Subcutaneous preadipocyte (primary cell): ENCODE measurements around the gene ADAM19. TPM values are rescaled to one million over a fixed set of nuclear protein-coding genes. Genes with fewer than 3 reads are reported as not detected.

Source experiments
- small RNA-seq: library from RNA; depleted of rRNA; stranded (forward); fragments of <200 nt; gene quantifications from one replicate; pipeline ENCODE3, GENCODE V24; 2012
- total RNA-seq: library from RNA; depleted of rRNA; stranded (reverse); fragments of >200 nt; gene quantifications from 2 replicates; pipeline ENCODE4 v1.2.3, GENCODE V29; 2012

Gene ADAM19, protein sequence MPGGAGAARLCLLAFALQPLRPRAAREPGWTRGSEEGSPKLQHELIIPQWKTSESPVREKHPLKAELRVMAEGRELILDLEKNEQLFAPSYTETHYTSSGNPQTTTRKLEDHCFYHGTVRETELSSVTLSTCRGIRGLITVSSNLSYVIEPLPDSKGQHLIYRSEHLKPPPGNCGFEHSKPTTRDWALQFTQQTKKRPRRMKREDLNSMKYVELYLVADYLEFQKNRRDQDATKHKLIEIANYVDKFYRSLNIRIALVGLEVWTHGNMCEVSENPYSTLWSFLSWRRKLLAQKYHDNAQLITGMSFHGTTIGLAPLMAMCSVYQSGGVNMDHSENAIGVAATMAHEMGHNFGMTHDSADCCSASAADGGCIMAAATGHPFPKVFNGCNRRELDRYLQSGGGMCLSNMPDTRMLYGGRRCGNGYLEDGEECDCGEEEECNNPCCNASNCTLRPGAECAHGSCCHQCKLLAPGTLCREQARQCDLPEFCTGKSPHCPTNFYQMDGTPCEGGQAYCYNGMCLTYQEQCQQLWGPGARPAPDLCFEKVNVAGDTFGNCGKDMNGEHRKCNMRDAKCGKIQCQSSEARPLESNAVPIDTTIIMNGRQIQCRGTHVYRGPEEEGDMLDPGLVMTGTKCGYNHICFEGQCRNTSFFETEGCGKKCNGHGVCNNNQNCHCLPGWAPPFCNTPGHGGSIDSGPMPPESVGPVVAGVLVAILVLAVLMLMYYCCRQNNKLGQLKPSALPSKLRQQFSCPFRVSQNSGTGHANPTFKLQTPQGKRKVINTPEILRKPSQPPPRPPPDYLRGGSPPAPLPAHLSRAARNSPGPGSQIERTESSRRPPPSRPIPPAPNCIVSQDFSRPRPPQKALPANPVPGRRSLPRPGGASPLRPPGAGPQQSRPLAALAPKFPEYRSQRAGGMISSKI
- 2.9 and 3.3 TPM in 2 replicates for total RNA-seq

DNA sequence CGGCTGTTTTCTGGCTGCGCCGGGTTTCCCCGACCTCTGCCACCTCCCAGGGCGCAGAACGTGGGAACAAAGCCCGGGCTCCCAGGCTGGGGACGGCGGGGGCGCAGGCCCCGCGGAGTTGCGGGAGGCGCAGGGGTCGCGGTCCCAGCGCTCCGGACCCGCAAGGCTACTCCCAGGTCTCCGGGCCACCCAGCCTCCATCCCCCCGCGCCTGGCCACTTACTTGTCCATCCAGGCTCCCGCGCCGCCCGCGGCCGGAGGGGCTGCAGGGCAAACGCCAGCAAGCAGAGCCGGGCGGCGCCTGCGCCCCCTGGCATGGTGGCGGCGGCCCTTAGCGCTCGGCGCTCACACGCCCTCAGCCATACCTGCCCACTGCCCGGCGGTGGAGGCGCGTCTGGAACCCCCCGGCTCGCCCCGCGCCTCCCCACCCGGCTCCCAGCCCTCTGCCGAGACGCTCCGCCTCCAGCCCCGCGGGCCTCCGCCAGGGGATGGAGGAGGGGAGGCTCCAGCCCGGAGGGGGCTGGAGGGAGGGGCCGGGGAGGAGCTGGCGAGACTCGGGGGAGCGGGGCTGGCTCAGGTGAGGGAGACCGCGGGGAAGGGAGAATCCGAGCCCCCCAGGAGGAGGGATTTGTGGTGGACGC lies at the start of gene ADAM19:
TSS of gene ADAM19 (minus strand) at position 395 of the 640 bp plus-strand sequence. CDS start at position 316, 79 bp downstream.

DNA sequence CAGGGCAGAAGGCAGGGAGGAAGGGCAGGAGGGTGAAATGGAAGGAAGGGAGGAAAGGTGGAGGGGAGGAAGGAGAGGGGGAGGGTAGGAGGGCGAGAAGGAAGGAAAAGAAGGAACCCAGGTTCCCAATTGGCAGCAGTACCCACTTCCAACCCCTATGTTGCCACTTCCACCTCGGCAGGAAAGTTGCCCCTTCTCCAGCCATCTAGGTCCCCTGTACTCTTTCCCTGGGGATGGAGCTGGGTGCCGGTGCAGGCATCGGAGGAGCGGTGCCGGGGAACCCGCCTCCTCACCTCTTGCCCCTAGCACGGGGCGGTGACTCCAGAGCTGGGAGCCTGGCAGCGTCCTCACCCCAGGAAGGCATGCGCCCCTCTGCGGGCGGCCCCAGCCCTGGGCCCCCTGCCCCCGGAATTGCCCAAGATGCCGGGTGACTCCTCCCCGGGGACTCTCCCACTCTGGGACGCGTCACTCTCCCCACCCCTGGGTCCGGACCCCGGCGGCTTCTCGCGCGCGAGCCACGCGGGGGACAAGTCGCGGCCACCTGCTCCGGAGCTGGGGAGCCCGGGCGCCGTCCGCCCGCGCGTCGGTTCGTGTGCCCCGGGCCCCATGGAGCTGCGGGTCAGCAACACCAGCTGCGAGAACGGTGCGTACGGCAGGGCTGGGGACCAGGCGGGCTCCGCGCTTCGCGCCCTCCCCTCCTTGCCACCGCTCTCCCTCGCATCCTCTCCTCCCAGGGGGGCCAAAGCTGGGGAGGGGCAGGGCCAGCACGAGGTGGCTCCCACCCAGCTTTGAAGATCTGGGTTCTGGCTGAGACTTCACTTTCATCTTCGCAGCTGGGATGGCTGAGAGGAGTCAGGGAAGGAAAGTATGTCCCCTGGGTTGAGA lies 115.6 kb downstream of the ADAM19 start, which contains the start of gene NIPAL4:
TSS of gene NIPAL4 (plus strand) at position 499 of the 885 bp plus-strand sequence. CDS start at position 607, 108 bp downstream.

Small RNAs within 50 kb of the gene (small RNA-seq; reads per million reads assigned to genes)
- not detected for gene RNU6-390P

Other genes with a start within 250 kb of the ADAM19 start
- under 0.01 TPM in 1 of 2 replicates, not detected in the other for gene NIPAL4, start 115.6 kb downstream of the ADAM19 start, total RNA-seq
- under 0.01 TPM in 1 of 2 replicates, not detected in the other for gene SOX30, start 76.7 kb upstream of the ADAM19 start, total RNA-seq
- gene C5orf52, start 95.8 kb upstream of the ADAM19 start, total RNA-seq: not detected in 2 replicates
- gene THG1L, start 155.6 kb upstream of the ADAM19 start, total RNA-seq: 29.9 and 39.7 TPM in 2 replicates
- gene LSM11, start 167.9 kb upstream of the ADAM19 start, total RNA-seq: 3.3 and 4.5 TPM in 2 replicates